Activated effector memory CD4-positive, alpha-beta T cell treated with Interleukin-2 at 50 U/mL for 16 hours (primary cell): ENCODE results near the gene KIAA0753.
"Not testable (repeated sequence)": the region's sequence is repeated elsewhere in the genome, so short reads cannot be mapped to it uniquely, and the experiment has no call there.

Experiments used
- DNase-seq: peaks from one replicate; pipeline ENCODE4 v3.0.0-alpha.2; 2020

Gene KIAA0753

GRCh38 chr17:6668219-6668618 is 27.7 kb upstream of the KIAA0753 start:
- no peak for DNase-seq

DNA sequence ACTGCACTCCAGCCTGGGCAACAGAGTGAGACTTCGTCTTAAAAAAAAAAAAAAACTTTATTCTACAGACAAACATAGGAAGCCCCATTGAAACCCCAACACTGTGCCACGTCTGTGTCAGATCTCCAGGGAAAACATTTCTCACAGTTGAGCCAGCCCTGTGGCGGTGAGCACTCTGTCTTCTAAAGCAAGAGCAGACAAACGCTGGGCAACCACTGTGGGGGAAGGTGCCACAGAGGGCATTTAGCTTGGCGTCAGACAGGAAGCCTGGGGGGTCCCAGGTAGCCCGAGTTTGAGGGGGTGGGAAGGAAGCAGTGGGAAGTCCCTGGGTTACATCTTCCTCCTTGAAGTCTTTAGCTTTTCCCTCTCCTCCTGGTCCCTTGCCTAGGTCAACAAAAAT is 27.0 kb upstream of the KIAA0753 start:
- DNase-seq: no peak

- DNase-seq: no peak
Observed at GRCh38 chr17:6666557-6666956, 26.0 kb upstream of the KIAA0753 start.

DNA sequence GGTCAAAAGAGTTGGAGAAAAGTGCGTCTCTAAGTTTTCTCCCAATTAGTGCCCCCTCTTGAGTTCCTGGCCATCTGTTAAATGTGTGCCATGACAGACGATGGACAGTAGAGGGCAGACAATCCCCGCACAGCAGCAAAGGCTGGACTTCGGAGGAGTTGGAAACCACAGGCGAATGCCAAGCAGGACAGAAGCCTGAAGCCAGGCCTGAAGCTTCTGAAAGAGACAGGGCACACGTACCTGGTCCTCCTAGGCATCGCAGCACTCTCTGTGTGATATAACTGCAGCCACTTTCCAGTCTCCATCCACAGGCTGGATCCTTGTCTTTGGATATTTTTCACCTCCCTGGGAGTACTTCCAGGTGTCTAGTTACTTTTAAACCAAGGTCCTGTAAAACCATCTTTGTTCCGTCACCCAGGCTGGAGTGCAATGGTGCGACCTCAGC is 25.6 kb upstream of the KIAA0753 start:
- no peak for DNase-seq

GRCh38 chr17:6663200-6663599 is 22.7 kb upstream of the KIAA0753 start:
- DNase-seq: not testable (repeated sequence)

DNA sequence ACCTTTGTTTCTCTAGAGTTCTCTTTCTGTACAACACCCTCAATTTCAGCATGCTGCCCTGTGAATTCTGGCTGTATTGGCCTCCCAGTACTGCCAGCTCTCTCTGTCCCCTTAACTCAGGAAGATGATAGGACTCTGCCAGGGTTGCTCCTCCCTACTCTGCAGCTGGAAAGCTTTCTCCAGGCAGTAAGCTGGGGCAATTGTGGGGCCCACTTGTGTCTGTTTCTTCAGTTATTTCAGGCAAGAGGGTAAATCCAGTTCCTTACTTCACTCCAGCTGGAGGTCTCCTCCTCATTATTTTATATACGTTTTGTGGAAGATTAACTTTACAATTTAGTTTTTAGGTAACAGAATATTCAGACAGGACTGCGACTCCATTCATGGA is 20.9 kb upstream of the KIAA0753 start:
- no peak for DNase-seq

- no peak for DNase-seq
Observed at GRCh38 chr17:6660805-6661463, 20.4 kb upstream of the KIAA0753 start.

- no peak for DNase-seq
Observed at GRCh38 chr17:6660101-6660500, 19.6 kb upstream of the KIAA0753 start.

- DNase-seq: not testable (repeated sequence)
Observed at GRCh38 chr17:6658411-6658810, 17.9 kb upstream of the KIAA0753 start.

GRCh38 chr17:6657633-6658287 is 17.2 kb upstream of the KIAA0753 start:
- DNase-seq: no peak

GRCh38 chr17:6656797-6657632 is 16.5 kb upstream of the KIAA0753 start:
- DNase-seq: peak; percentile 52

DNA sequence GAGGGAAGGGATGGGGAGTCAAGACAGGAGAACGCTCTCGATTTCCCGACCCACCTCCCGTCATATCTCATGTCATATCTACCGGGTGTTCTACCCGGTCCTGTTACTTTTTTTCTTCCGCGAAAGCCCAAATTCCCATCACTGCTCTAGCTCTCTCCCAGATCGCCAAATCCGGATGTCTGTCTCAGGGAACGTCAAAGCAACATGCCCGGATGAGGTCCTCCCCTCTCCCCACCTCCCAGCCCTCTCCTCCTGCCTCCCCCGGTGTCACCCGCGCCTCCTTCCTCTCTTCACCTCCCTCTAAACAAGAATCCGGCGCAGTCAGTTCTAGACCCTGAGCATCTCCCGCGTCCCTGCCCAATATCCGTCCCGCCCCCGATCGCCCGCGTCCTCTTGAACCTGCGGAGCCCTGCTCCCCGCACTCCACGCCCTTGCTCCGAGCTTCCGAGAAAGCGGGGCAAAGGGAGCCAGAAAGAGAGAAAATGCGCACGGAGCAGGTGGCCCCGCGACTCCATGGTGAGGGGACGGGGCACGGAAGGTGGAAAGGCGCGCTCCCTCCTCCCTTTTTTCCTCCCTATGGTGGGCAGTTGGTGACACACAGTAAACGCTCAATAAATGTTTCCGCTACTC is 15.3 kb upstream of the KIAA0753 start:
- DNase-seq: not testable (repeated sequence)

- no peak for DNase-seq
Observed at GRCh38 chr17:6654841-6655731, 14.6 kb upstream of the KIAA0753 start.

GRCh38 chr17:6651919-6652452 is 11.5 kb upstream of the KIAA0753 start:
- no peak for DNase-seq

GRCh38 chr17:6651354-6651918 is 10.9 kb upstream of the KIAA0753 start, which contains the start of the genes C17orf100 and MED31:
Gene C17orf100 (plus strand): TSS chr17:6651762. CDS start chr17:6651914, 152 bp downstream.
Gene MED31 (minus strand): TSS chr17:6651605. CDS start chr17:6651528, 77 bp downstream.
- peak; percentile 93 for DNase-seq

GRCh38 chr17:6648181-6648580 is 7.7 kb upstream of the KIAA0753 start:
- no peak for DNase-seq

DNA sequence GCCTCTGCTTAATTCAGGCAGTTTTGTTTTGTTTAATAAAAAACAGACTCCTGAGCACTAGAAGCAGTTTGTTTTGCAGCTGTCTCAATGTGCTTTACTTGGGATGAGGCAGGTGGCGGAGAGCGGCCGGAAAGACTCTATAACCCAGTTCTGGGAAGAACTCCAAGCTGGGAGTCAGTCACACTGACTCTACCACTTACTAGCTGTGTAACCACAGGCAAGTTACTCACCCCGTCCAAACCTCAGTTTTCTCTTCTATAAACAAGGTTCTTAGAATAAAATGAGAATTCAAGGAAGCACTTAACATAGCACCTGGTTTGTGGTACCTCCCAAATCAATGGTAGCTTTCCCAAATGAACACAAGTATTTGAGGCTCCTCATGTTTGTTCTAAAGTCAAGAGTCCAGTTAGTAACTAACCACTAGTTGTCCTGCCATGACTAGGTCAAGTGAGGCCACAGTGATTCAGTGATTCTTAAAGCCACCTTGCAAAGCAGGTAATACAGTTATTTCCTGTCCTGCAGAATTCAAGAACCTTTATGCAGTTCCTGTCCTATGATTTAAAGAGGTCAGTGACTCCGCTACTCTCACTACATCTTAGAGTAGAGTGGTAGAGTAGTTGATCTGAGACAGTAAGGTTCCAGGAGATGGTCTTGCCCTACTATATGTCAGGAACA is 3.1 kb upstream of the KIAA0753 start:
- DNase-seq: no peak

GRCh38 chr17:6642592-6642991 is 2.1 kb upstream of the KIAA0753 start:
- DNase-seq: no peak

GRCh38 chr17:6641247-6641863 is 844 bp upstream of the KIAA0753 start:
- no peak for DNase-seq
